Activated CD4-positive, CD25-positive, alpha-beta regulatory T cell treated with anti-CD3 and anti-CD28 coated beads, Interleukin-2, amount 50 U/mL, for 72 hours (primary cell): Measurements from ENCODE around the gene RNF121.

Experiments used
- DNase-seq: peaks from one replicate; pipeline ENCODE4 v3.0.0; 2021

The RNF121 gene

GRCh38 chr11:71991494-71991893 lies 62.6 kb downstream of the RNF121 start:
- no peak for DNase-seq

- DNase-seq, result no peak
These were observed 63.4 kb downstream of the RNF121 start for GRCh38 chr11:71992136-71992730.

GRCh38 chr11:71994786-71995185 lies 65.9 kb downstream of the RNF121 start:
- DNase-seq, result no peak

GRCh38 chr11:71995726-71996291 lies 67.0 kb downstream of the RNF121 start:
- no peak for DNase-seq

- DNase-seq, result no peak
These were observed 67.7 kb downstream of the RNF121 start for GRCh38 chr11:71996517-71996916.

- no peak for DNase-seq
These were observed 68.1 kb downstream of the RNF121 start for GRCh38 chr11:71996946-71997345.

GRCh38 chr11:71997594-71997993 lies 68.7 kb downstream of the RNF121 start:
- no peak for DNase-seq

- DNase-seq, result no peak
These were observed 69.2 kb downstream of the RNF121 start for GRCh38 chr11:71998061-71998460.

- no peak for DNase-seq
These were observed 69.9 kb downstream of the RNF121 start, which contains the start of gene IL18BP for GRCh38 chr11:71998649-71999310. Gene IL18BP, plus strand, starts transcription at chr11:71998909. Its CDS starts 1,076 bp downstream, at chr11:71999985.

GRCh38 chr11:71999362-71999761 lies 70.5 kb downstream of the RNF121 start:
- DNase-seq, result no peak

- no peak for DNase-seq
These were observed 71.0 kb downstream of the RNF121 start for GRCh38 chr11:71999798-72000197.

- DNase-seq, result no peak
These were observed 71.5 kb downstream of the RNF121 start for GRCh38 chr11:72000202-72000867.

GRCh38 chr11:72001285-72001684 lies 72.4 kb downstream of the RNF121 start:
- no peak for DNase-seq

GRCh38 chr11:72001834-72002591 lies 73.2 kb downstream of the RNF121 start:
- DNase-seq, result no peak

GRCh38 chr11:72002841-72003775 lies 74.3 kb downstream of the RNF121 start:
- DNase-seq, result no peak

GRCh38 chr11:72003776-72004171 lies 74.9 kb downstream of the RNF121 start:
- DNase-seq, result no peak

- no peak for DNase-seq
These were observed 75.9 kb downstream of the RNF121 start for GRCh38 chr11:72004515-72005346.

- DNase-seq, result no peak
These were observed 76.8 kb downstream of the RNF121 start for GRCh38 chr11:72005347-72006260.

GRCh38 chr11:72006309-72007088 lies 77.7 kb downstream of the RNF121 start:
- no peak for DNase-seq
